GM21526 (cell line): ENCODE results near the gene CYYR1.

Experiments
- ATAC-seq: cut with Tn5 transposase; IDR thresholded peaks from one replicate; pipeline ENCODE4 v1.9.1; 2021; ENCODE audit warnings: moderate library complexity; ENCODE audit not compliant: unreplicated experiment, low FRiP score

Gene CYYR1

DNA sequence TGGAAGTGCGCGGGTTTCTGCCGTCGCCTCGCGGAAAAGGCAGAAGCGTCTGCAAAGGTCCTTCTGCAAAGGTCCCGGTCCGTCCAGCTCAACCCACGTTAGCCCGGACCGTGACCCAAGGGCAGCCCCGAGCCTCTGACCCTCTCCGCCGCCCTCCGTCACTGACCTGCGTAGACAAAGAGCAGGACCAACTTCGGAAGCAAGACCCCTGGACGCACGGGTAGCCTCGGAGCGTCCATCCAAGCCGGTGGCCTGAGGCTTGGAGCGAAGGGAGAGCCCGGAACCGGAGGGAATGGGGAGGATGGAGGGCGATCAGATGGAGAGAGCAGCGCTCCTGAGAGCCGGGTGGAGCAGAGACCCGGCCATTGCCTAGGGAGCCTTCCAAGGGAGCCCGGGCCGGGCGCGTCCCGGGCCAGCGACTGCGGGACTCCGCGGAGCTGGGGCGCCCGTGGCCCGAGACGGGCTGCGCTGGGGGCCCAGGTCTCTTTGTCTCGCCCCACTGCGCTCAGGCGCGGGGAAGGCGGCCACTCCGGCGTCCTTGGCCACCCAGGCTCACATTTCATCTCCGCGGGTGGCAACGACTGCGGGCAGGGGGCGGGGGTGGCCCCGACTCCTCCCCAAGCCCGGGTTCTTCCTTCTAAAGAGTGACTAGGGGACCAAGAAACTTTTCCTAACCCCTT, at the start of gene CYYR1:
Gene CYYR1 (minus strand): TSS at position 585 of the 680 bp plus-strand sequence. CDS start 346 bp downstream, at position 239.
- ATAC-seq = no peak

DNA sequence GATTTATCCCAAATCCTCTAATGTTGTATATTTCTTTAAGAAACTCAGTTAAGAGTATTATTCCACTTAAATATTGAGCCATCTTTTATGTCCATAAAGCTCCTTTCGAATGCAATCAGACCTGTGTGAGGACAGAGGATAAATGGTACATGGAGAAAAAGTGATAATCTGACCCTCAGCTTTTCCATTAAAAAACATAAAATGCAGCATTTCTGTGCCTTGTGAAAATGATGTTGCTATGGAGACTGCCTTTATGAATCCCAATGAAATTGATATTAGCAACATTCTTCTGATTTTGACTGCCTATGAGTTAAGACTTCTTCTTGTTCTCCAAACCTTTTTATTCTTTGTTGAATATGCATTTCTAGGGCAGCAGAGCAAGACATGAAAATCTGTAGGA, 44.1 kb upstream of the CYYR1 start:
- ATAC-seq = no peak

DNA sequence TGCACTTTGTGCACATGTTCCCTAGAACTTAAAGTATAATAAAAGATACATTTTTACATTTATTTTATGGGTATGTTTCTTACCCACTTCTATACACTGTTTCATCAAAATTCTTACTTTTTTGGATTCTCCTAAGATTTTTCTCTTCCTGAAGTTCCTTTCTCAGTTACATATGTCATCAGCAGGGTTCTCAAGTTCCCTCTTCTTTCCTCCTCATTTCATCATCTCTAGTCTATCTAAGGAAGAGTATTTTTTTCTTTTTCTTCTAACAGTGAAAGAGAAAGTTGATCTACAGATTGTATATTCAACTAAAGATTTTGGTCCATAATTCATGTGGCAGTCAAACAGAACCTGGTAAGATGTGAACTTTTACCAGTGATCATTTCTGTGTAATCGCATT, 41.2 kb upstream of the CYYR1 start:
- no peak for ATAC-seq

DNA sequence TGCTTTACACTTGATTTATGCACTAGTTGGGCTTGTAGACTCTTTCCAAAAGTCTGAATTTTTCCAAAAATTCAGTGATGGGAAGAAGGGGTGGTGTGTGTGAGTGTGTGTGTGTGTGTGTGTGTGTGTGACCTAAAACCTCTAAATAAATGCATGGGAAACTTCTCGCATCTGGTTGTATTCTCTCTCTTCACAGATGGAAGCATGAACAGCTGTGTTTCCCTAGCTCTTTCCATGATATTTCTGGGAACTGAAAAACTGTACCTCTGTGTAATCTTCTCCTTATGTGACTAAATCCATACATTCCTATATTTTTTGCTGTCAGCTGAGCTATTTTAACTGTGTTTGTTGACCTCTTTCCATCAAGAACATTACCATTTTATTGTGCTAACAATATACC, 26.2 kb upstream of the CYYR1 start:
- no peak for ATAC-seq

DNA sequence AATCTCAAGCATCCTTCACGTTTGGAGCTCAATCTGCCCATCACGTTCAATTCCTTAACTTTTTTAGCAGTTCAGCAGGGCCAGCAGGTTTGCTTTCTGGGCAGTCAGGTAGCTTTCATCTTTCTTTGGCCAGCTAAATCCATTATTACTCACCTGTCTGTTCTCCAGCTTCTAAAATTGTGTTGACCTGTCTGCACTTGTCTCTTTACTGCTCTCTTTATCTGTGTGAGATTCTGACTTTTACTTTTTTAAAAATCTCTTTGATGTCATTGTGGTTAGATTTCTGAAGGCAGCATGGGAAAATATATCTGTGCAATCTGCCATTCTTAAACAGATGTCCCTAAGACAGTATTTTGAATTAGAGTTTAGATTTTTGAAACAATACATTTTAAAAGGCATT, 24.9 kb upstream of the CYYR1 start:
- ATAC-seq = no peak

DNA sequence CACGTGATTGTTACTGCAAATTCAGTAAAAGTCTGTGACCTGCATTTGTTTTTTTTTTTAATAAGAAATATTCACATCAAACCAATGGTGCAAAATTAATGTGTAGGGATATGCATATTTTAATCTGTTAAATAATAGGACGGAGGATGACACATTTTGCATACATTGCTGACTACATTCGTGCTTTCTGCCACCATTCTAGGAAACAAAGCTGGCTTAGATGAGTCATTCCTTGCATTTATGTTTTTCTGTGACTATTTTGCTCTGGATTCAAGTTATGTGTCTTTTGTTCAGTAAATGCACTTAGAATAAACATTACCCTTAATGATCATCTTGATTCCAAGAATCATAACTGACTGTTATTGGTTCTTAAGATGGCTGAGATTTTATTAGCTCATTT, 23.9 kb upstream of the CYYR1 start:
- no peak for ATAC-seq

DNA sequence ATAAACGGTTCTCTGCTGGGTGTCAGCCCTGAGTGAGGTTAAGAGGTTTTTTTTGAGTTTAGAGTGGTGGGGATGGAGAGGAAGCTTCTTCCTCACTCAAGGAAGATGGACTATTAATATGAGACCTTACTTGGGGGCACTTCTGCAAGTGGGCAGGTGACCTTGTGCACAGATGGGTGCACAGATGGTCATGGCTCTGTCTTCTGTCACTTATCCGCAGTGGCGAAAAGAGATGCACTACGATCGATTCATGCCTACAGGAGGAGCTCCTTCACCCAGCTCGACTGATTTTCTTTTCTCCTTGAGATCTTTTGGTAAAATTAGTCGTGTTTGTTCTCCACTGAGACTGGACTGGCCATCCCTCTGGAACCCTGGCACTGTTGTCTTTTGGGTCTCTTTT, 22.9 kb upstream of the CYYR1 start:
- no peak for ATAC-seq

DNA sequence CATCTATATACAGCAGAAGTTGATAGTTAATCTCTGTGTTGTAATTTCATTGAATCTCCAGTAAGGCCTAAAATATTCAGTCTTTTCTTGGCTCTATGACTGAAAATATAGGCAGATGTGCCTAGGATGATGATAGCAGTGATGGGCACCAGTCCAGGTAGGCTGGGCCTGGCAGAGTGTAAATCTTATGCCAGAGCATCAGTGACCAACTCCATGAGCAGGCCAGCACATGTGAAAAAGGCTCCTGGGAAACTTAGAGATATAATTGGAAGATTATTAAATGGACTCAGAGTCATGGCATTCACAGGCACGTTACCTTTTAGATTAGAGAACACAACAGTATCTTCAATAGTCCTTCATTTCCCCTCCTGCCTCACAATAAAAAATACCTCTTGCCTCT, 20.7 kb upstream of the CYYR1 start:
- no peak for ATAC-seq

DNA sequence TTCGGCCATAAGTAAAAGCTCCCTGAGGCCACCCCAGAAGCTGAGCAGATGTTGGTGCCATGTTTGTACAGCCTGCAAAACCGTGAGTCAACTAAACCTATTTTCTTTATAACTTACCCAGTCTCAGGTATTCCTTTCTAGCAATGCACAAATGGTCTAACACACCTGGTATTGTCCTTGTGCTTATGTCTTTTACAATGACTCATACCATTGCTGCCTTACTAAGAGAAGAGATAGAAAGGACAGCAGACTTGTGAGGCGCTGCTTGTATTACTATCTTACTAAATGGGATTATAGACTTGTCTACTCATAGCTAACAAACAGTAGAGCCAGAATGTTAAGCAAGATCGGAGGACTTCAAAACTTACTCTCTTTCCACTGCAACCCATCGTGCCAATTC, 18.5 kb upstream of the CYYR1 start:
- ATAC-seq = no peak

DNA sequence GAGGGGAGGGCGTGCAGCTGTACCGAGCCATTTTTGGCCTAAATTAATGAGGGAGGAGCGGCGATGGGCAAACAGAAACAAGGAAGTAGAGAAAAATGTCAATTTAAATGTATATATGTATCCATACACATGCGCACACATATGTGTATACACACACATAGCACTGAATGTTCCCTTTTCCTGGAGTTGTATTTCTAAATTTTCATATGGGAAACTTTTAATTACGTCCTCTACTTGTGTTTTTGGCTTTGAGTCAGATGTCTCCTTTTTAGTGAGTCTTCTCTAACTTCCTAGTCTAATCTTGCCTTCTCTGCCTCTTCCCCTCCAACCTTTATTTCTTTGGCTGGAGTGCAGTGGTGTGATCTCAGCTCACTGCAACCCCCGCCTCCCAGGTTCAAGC, 15.4 kb upstream of the CYYR1 start:
- no peak for ATAC-seq

DNA sequence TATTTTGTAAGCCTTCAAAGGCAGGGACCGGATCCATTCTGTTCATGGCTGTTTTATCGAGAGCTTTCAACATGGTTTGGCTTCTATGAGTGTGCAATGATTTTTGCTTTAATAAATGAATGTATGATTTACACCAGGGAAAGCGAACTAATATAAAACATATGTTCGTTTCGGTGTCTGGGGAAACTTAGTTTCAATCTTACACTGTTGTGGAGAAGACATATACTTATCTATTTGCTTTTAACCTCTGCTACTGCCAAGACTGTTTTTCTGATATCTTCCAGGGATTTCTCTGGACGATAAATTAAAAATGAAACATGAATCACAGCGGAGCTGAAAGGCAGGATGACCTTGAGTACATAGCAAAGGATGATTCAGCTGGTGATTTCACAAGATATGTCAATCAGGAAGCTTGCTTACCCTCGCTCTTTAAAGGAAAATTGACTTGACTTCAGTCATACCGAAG, 14.7 kb upstream of the CYYR1 start:
- ATAC-seq = no peak

DNA sequence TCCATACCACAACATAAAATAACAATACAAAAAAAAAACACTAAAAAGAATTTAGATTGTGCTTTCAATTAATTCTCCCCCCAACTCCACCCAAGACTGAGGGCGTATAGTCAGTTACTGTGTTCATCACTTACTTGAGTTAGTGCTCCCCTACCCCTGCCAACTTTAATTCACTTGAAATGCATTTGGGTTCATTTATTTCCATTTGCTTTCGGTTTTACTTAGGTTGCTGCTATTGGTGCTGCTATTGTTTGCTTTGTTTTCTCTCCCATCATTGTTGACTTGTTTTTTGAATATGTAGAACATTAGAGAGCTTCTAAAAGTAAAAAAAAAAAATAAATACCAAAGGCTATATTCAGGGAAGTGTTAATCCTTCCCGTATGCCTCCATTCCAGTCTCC, 10.7 kb upstream of the CYYR1 start:
- ATAC-seq = no peak

DNA sequence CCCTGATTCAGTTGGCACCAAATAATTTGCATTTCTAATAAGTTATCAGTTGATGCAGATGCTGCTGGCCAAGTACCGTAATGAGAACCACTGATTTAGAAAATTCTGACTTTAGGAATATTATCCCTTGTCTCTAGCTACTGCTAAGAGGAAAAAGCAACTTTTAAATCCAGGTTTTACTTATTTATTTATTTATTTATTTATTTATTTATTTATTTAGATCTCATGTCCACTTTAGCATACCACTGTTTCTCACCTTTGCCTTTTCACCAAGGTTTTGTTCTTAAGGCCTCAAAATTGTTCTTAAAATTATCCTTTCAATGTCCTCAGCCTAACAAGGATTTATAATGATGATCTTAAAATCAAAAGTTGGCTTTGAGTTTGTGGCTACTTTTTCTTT, 8.7 kb upstream of the CYYR1 start:
- ATAC-seq = no peak

DNA sequence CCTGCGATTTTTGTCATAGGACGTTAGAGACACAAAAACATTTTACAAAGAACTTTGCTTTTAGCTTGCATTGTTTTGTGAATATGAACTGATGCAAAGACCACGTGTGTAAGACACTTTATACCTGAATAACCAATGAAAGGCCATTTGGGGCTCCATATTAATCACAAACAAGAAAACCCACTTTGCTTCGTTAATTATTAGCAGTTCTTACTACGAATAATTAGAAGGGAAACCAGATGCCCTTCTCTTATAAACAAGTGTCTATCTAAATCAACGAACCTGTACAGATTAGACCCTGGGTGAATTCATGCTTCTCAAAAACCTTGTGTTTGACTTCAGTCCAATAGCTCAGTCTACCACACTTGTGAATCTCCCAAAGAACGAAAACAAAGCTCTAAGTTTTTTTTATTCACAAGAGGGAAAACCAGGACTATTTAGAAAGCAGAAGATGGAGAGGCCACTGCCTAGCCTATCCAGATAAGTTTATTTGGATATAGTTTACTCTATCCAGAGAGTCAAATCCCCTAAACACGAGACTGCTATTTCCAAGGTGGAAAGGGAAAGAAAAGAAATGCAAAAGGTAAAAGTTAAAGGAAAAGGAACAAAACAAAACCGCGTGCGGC, 897 bp downstream of the CYYR1 start:
- no peak for ATAC-seq

DNA sequence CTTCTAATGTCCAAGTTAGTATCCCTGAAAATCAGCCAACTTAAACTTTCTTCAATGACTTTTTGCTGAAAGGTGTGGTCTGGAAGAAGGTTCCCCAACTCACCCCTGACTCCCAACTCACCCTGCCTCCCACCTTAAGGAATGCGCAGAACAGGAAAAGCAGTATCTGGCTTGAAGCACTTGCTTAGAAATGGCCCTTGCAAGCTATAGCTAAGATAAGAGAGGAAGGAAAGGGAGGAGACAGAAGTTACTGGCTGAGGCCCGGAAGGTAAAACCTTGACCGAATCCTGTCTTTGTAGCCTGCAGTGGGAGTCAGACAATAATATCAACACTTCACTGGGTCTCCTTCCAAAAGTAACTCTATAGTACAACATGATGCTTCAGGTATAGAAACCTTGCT, 2.9 kb downstream of the CYYR1 start:
- ATAC-seq = no peak

DNA sequence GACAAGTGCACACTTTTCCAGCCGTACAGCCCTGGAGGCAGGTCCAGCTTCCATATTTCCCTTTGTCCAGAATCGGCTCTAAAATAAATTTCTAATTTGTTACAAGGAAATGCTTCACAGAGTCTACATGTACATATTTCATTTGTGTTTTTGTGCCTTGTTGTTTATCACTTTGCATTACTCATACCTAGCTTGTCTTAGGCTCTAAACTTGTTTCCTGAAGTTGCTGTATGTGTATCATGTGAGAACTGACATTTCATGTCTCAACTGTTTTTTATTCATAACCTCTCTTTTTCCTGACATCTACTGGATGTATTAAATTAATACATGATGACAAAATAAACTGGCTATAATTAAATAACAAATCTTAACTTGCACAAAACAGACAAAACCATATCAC, 7.5 kb downstream of the CYYR1 start:
- ATAC-seq = no peak

DNA sequence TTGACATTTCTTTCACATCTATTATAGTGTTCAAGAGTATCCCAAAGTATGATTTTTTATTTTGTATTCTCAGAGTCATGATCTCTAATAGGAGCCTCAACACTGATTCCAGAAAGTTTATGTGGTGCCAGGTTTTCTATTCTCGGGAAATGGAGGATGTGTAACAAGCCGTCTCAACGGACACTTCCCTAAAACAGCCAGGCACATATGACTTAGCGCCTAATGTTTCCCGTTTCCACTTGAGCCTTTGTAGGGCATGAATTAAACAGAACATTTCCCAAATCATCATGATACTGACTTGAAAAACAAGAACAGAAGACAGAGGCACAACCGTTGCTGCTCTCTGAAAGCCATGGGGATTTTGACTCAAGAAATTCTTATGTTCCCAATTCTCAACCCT, 8.0 kb downstream of the CYYR1 start:
- no peak for ATAC-seq

DNA sequence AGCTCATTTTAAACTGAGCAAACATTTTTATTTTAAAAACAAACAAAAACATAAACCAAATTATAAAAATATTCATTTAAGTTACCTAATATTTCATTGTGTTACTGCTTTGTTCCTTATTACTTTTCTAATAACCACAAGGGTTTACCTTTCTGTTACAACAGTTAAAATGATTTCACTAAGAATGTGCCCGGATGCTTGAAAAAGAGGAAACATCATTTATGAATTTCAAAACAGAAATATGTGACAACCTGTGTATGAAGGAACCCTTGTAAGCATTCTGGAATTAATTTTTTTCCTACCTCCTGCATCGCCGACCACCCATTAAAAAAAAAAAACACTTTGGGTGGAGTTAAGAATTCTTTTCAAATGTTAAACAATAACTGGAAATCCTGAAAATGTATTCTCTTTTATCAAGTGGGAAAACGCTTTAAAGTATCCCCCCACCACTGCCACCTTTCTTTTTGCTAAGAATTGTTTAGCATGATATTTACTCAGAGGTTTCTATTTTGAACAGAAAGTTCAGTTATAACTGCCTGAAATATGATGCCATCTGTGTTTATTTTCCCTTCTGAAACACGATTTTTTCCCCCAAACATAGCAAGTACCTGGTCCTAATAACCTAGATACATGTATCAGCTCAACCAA, 9.1 kb downstream of the CYYR1 start:
- ATAC-seq = no peak

DNA sequence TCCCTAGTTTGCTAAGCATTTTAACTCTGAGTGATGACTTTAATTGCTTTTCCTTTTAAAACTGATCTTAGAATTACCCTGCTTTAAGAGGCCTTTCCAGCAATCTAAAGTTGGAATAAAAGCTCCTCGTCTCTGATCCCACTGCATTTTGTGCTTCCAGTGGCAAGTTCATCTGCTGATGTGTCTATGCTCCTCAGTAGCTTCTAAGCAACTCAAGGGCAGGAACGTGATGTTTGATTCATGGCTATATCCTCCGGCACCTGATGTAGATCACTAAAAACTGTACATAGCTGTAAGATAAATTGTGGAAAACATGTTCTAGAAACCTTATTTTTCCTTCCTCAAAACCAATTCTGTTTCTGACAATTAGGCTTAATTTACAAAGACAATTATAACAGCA, 12.5 kb downstream of the CYYR1 start:
- ATAC-seq = no peak

DNA sequence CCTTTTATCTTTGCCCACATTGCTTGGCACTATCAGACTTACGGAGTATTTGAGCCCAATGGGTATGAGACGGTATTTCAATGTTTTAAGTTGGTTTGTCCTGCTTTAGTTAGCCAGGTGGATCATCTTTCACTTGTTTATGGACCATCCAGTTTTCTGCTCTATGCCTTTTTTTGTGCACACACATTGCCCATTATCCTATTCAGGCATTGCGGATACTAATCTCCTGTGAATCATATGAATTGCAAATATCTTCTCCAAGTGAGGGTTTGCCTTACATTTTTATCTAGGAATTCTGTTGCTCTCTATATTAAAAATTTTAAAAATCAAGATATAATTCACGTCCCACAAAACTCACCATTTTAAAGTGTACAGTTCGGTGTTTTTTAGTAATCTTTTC, 14.0 kb downstream of the CYYR1 start:
- no peak for ATAC-seq

DNA sequence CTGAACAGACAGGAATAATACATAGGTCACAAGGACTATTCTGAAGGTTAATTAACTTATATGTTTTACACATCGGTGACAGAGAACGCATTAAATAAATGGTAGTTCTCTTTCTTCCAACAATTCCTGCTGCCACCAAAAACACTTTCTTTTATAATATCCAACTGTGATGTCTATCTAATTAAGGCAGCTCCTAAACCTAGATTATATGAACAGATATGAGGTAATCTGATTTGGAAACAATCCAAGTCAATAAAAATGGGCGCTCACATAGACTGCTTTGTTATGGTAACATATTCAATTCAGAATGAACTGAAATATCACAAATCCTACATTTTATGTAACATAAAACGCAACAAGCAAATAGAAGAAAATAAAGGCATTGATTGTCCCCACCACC, 16.0 kb downstream of the CYYR1 start:
- ATAC-seq = no peak

DNA sequence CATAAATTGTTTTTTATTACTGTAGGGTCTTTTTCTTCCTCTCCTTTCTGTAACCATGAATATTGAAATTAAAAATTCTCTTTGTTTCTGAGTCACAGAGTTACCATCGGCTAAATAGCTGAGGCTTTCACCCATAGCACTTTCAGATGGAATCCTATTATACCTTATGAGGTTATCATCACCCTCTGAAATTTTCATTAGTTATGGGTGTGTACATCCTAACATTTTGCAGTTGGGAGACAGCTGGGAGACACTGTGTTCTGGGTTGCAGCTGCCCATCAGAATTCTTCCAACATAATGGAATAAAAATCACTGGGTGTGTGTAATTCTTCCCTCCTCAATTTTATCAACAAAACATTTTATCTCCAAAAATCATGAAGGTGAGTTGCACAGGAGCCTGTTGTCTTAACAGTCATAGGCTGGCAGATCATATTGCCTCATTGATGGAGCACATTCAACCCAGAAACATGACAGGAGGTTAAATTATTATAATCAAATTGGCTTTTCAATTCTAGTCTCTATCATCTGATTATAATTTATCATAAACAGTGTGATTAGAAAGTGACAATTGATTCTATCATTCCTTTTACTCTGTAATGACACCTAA, 17.4 kb downstream of the CYYR1 start:
- ATAC-seq = no peak
